HepG2 (cell line): Measurements from ENCODE around the gene ZC3H14.

Experiments used
- TAF1 ChIP-seq: sonication (generic); formaldehyde crosslinking; IDR thresholded peaks from 2 replicates; pipeline ENCODE4 v1.4.0; 2020; ENCODE audit warnings: missing genetic modification reagents
- ZBTB20 ChIP-seq: sonication (generic); formaldehyde crosslinking; IDR thresholded peaks from 2 replicates; pipeline ENCODE4 v1.8.1; 2023; ENCODE audit warnings: missing genetic modification reagents, low read depth, mild to moderate bottlenecking, borderline replicate concordance
- ZMYM4 ChIP-seq: sonication (generic); formaldehyde crosslinking; IDR thresholded peaks from 2 replicates; pipeline ENCODE4 v1.8.1; 2023; ENCODE audit warnings: mild to moderate bottlenecking, missing genetic modification reagents
- ZNF333 ChIP-seq: sonication (generic); formaldehyde crosslinking; IDR thresholded peaks from 2 replicates; pipeline ENCODE4 v1.4.0; 2020; ENCODE audit warnings: mild to moderate bottlenecking, missing genetic modification reagents, borderline replicate concordance
- TF ChIP-seq, protein P1 (sequence below): sonication (generic); IDR thresholded peaks from 2 replicates; pipeline ENCODE4 v1.6.1; 2016; ENCODE audit warnings: low read depth, borderline replicate concordance

GRCh38 chr14:88631091-88631490 lies 68.3 kb downstream of the ZC3H14 start:
- TF ChIP-seq, protein P1, sequence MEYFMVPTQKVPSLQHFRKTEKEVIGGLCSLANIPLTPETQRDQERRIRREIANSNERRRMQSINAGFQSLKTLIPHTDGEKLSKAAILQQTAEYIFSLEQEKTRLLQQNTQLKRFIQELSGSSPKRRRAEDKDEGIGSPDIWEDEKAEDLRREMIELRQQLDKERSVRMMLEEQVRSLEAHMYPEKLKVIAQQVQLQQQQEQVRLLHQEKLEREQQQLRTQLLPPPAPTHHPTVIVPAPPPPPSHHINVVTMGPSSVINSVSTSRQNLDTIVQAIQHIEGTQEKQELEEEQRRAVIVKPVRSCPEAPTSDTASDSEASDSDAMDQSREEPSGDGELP: no peak
- no peak for TF ChIP-seq ZMYM4
- no peak for TF ChIP-seq TAF1 (CRISPR knock-in tag)
- no peak for TF ChIP-seq ZBTB20 (CRISPR knock-in tag)
- no peak for TF ChIP-seq ZNF333 (CRISPR knock-in tag)
